ENCODE data around the gene RAB6B. TPM values are rescaled to one million over a fixed set of nuclear protein-coding genes. Genes with fewer than 3 reads are reported as not detected.

The RAB6B gene
- total and polyA plus RNA-seq, 2 experiments from 2014 or later: 1.2 to 3.9 TPM

DNA sequence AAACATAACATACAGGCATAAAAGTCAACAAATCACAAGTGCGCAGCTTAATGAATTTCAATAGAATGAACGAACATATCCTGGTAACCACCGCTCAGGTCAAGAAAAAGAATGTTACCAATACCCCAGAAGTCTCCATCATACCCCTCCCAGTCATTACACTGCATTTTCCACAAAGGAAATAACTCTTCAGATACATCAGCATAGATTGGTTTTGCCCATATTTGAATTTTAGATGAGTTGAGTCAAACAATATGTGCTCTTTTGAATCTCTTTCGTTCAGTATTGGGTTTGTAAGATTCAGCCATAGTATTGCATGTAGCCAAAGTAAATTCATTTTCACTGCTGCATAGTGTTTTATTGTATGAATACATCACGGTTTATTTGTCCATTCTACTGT, 6.2 kb upstream of the RAB6B start:
- Mint-ChIP-seq H3K27me3 (ENCODE audit: insufficient read depth, low read depth, poor library complexity) (peaks cover 9% of the 10 kb centered on the region), H3K36me3 (ENCODE audit: low read depth) (no peaks in the 10 kb centered on the region), H3K4me3 (no peak overlapping the region), H3K27ac (no peak overlapping the region), H3K4me1 (no peaks in the 10 kb centered on the region), H3K9me3 (no peaks in the 10 kb centered on the region)
- TF ChIP-seq ZNF114 (CRISPR knock-in tag; IDR thresholded peaks at IDR 0.05) (no peak), EZH2 (IDR thresholded peaks at IDR 0.05; ENCODE audit: low read depth, unreplicated experiment) (no peak)
- Histone ChIP-seq H2AFZ (no peak overlapping the region), H3K4me1 (ENCODE audit: insufficient read depth) (no peaks in the 10 kb centered on the region), H4K20me1 (replicated peaks; ENCODE audit: insufficient read depth) (no peaks in the 10 kb centered on the region), H3K4me3 (no peak overlapping the region), H3K36me3 (ENCODE audit: insufficient read depth) (no peaks in the 10 kb centered on the region), H3K9me2 (ENCODE audit: insufficient read depth) (no peaks in the 10 kb centered on the region), H3K27me3 (ENCODE audit: insufficient read depth) (peaks cover 21% of the 10 kb centered on the region), H3F3A (replicated peaks; ENCODE audit: low read depth) (no peaks in the 10 kb centered on the region), H3K79me2 (replicated peaks; ENCODE audit: insufficient read depth) (no peaks in the 10 kb centered on the region), H3K4me2 (no peak overlapping the region), H3K27ac (ENCODE audit: low read depth) (no peak overlapping the region)
- DNase-seq (ENCODE audit: low spot score): no peak
- ATAC-seq: no peak

DNA sequence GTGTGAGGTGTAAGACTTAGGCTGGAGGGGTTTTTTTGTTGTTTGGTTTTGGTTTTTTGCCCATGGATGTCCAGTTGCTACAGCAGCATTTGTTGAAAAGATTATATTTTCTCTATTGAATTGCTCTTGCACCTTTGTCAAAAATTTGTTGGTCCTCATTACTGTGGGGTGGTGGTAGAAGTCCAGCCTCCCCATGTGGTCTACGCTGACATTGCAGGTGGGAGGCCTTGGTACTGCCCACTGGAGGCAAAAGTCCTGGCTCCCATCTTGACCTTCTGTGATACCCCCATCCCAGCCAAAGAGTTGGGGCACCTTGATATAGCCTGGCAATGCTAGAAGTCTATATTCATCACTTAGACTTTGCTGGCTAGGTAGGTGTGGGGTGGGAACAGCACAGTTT, 5.4 kb upstream of the RAB6B start:
- H3K4me2 ChIP-seq: no peak overlapping the region
- H3K36me3 ChIP-seq (ENCODE audit: insufficient read depth): no peaks in the 10 kb centered on the region
- ATAC-seq: peak; percentile 77
- no peaks in the 10 kb centered on the region for H3K9me2 ChIP-seq (ENCODE audit: insufficient read depth)
- no peaks in the 10 kb centered on the region for H3F3A ChIP-seq (replicated peaks; ENCODE audit: low read depth)
- Mint-ChIP-seq H3K36me3 (ENCODE audit: low read depth) (no peaks in the 10 kb centered on the region), H3K9me3 (no peaks in the 10 kb centered on the region), H3K4me1 (no peaks in the 10 kb centered on the region), H3K27ac (no peak overlapping the region), H3K4me3 (no peak overlapping the region), H3K27me3 (ENCODE audit: insufficient read depth, low read depth, poor library complexity) (peaks cover 17% of the 10 kb centered on the region)
- H3K79me2 ChIP-seq (replicated peaks; ENCODE audit: insufficient read depth): no peaks in the 10 kb centered on the region
- H3K27ac ChIP-seq (ENCODE audit: low read depth): no peak overlapping the region
- no peaks in the 10 kb centered on the region for H3K4me1 ChIP-seq (ENCODE audit: insufficient read depth)
- H3K27me3 ChIP-seq (ENCODE audit: insufficient read depth): peaks cover 29% of the 10 kb centered on the region
- H2AFZ ChIP-seq: no peak overlapping the region
- TF ChIP-seq STAT1 (IDR thresholded peaks at IDR 0.05; ENCODE audit: unreplicated experiment) (no peak), JUNB (IDR thresholded peaks at IDR 0.05; ENCODE audit: unreplicated experiment) (no peak), NANOG (IDR thresholded peaks at IDR 0.05; ENCODE audit: borderline replicate concordance) (no peak), ZNF114 (CRISPR knock-in tag; IDR thresholded peaks at IDR 0.05) (no peak), EZH2phosphoT487 (IDR thresholded peaks at IDR 0.05; ENCODE audit: unreplicated experiment) (no peak)
- TF ChIP-seq, protein P1, sequence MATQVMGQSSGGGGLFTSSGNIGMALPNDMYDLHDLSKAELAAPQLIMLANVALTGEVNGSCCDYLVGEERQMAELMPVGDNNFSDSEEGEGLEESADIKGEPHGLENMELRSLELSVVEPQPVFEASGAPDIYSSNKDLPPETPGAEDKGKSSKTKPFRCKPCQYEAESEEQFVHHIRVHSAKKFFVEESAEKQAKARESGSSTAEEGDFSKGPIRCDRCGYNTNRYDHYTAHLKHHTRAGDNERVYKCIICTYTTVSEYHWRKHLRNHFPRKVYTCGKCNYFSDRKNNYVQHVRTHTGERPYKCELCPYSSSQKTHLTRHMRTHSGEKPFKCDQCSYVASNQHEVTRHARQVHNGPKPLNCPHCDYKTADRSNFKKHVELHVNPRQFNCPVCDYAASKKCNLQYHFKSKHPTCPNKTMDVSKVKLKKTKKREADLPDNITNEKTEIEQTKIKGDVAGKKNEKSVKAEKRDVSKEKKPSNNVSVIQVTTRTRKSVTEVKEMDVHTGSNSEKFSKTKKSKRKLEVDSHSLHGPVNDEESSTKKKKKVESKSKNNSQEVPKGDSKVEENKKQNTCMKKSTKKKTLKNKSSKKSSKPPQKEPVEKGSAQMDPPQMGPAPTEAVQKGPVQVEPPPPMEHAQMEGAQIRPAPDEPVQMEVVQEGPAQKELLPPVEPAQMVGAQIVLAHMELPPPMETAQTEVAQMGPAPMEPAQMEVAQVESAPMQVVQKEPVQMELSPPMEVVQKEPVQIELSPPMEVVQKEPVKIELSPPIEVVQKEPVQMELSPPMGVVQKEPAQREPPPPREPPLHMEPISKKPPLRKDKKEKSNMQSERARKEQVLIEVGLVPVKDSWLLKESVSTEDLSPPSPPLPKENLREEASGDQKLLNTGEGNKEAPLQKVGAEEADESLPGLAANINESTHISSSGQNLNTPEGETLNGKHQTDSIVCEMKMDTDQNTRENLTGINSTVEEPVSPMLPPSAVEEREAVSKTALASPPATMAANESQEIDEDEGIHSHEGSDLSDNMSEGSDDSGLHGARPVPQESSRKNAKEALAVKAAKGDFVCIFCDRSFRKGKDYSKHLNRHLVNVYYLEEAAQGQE (IDR thresholded peaks at IDR 0.05; ENCODE audit: unreplicated experiment): no peak
- TF ChIP-seq, protein P2, sequence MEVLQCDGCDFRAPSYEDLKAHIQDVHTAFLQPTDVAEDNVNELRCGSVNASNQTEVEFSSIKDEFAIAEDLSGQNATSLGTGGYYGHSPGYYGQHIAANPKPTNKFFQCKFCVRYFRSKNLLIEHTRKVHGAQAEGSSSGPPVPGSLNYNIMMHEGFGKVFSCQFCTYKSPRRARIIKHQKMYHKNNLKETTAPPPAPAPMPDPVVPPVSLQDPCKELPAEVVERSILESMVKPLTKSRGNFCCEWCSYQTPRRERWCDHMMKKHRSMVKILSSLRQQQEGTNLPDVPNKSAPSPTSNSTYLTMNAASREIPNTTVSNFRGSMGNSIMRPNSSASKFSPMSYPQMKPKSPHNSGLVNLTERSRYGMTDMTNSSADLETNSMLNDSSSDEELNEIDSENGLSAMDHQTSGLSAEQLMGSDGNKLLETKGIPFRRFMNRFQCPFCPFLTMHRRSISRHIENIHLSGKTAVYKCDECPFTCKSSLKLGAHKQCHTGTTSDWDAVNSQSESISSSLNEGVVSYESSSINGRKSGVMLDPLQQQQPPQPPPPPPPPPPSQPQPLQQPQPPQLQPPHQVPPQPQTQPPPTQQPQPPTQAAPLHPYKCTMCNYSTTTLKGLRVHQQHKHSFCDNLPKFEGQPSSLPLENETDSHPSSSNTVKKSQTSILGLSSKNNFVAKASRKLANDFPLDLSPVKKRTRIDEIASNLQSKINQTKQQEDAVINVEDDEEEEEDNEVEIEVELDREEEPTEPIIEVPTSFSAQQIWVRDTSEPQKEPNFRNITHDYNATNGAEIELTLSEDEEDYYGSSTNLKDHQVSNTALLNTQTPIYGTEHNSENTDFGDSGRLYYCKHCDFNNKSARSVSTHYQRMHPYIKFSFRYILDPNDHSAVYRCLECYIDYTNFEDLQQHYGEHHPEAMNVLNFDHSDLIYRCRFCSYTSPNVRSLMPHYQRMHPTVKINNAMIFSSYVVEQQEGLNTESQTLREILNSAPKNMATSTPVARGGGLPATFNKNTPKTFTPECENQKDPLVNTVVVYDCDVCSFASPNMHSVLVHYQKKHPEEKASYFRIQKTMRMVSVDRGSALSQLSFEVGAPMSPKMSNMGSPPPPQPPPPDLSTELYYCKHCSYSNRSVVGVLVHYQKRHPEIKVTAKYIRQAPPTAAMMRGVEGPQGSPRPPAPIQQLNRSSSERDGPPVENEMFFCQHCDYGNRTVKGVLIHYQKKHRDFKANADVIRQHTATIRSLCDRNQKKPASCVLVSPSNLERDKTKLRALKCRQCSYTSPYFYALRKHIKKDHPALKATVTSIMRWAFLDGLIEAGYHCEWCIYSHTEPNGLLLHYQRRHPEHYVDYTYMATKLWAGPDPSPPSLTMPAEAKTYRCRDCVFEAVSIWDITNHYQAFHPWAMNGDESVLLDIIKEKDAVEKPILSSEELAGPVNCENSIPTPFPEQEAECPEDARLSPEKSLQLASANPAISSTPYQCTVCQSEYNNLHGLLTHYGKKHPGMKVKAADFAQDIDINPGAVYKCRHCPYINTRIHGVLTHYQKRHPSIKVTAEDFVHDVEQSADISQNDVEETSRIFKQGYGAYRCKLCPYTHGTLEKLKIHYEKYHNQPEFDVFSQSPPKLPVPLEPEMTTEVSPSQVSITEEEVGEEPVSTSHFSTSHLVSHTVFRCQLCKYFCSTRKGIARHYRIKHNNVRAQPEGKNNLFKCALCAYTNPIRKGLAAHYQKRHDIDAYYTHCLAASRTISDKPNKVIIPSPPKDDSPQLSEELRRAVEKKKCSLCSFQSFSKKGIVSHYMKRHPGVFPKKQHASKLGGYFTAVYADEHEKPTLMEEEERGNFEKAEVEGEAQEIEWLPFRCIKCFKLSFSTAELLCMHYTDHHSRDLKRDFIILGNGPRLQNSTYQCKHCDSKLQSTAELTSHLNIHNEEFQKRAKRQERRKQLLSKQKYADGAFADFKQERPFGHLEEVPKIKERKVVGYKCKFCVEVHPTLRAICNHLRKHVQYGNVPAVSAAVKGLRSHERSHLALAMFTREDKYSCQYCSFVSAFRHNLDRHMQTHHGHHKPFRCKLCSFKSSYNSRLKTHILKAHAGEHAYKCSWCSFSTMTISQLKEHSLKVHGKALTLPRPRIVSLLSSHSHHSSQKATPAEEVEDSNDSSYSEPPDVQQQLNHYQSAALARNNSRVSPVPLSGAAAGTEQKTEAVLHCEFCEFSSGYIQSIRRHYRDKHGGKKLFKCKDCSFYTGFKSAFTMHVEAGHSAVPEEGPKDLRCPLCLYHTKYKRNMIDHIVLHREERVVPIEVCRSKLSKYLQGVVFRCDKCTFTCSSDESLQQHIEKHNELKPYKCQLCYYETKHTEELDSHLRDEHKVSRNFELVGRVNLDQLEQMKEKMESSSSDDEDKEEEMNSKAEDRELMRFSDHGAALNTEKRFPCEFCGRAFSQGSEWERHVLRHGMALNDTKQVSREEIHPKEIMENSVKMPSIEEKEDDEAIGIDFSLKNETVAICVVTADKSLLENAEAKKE (CRISPR knock-in tag; IDR thresholded peaks at IDR 0.05): no peak
- TF ChIP-seq, protein P3, sequence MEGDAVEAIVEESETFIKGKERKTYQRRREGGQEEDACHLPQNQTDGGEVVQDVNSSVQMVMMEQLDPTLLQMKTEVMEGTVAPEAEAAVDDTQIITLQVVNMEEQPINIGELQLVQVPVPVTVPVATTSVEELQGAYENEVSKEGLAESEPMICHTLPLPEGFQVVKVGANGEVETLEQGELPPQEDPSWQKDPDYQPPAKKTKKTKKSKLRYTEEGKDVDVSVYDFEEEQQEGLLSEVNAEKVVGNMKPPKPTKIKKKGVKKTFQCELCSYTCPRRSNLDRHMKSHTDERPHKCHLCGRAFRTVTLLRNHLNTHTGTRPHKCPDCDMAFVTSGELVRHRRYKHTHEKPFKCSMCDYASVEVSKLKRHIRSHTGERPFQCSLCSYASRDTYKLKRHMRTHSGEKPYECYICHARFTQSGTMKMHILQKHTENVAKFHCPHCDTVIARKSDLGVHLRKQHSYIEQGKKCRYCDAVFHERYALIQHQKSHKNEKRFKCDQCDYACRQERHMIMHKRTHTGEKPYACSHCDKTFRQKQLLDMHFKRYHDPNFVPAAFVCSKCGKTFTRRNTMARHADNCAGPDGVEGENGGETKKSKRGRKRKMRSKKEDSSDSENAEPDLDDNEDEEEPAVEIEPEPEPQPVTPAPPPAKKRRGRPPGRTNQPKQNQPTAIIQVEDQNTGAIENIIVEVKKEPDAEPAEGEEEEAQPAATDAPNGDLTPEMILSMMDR (conservative IDR thresholded peaks at IDR 0.05; ENCODE audit: low read depth in 2 of 2): peak; percentile 53 to 72
- H4K20me1 ChIP-seq (replicated peaks; ENCODE audit: insufficient read depth): no peaks in the 10 kb centered on the region
- DNase-seq (ENCODE audit: low spot score): peak; percentile 52
- H3K4me3 ChIP-seq: no peak overlapping the region
